Thoracic aorta (tissue), 2 donors: ENCODE results near the gene TRAF2. TPM values are rescaled to one million over a fixed set of nuclear protein-coding genes. Genes with fewer than 3 reads are reported as not detected.
A peak's percentile ranks its signal among the peaks of the same experiment; 100 is the strongest.

Experiments
- ATAC-seq: fragments of 150-250 bp; one replicate; pipeline ENCODE4 v1.8.0; 2017; ENCODE audit warnings: low read depth; ENCODE audit not compliant: insufficient number of reproducible peaks, low FRiP score
- DNase-seq: peaks from one replicate; pipeline ENCODE4 v3.0.0-alpha.2; 2020; ENCODE audit warnings: low spot score
- H3K27ac ChIP-seq, 2 donors: fragments of 200-600 bp; sonication (generic); 1 replicate in 1 of 2; 2 replicates in 1 of 2; pipeline ENCODE4 v1.5.1; 2016; ENCODE audit warnings: mild to moderate bottlenecking in 2 of 2, moderate library complexity in 2 of 2
- H3K27me3 ChIP-seq: fragments of 200-600 bp; sonication (generic); replicated peaks from 2 replicates; pipeline ENCODE4 v1.6.0; 2016; ENCODE audit warnings: mild to moderate bottlenecking; ENCODE audit not compliant: insufficient read depth
- H3K36me3 ChIP-seq: fragments of 200-600 bp; sonication (generic); one replicate; pipeline ENCODE4 v1.5.1; 2016
- H3K4me1 ChIP-seq, 2 donors: fragments of 200-600 bp; sonication (generic); 1 replicate in 1 of 2; 2 replicates in 1 of 2; pipeline versions ENCODE4 v1.5.1 to v1.6.0; 2016; ENCODE audit warnings: low read depth in 2 of 2, mild to moderate bottlenecking in 1 of 2; ENCODE audit not compliant: control insufficient read depth in 1 of 2
- H3K4me3 ChIP-seq: fragments of 200-600 bp; sonication (generic); 2 replicates; pipeline ENCODE4 v1.5.1; 2016; ENCODE audit warnings: mild to moderate bottlenecking
- H3K9me3 ChIP-seq: fragments of 200-600 bp; sonication (generic); 2 replicates; pipeline ENCODE4 v1.5.1; 2016
- CTCF ChIP-seq: fragments of 200-600 bp; sonication (generic); IDR thresholded peaks from one replicate; pipeline ENCODE4 v1.5.1; 2019; ENCODE audit warnings: antibody characterized with exemption
- total RNA-seq, 2 donors: library from RNA; depleted of rRNA; stranded (reverse); fragments of >200 nt; gene quantifications; one replicate each; pipeline versions ENCODE4 v1.1.0 to v1.2.3, GENCODE V29; 2016

The TRAF2 gene
- total RNA-seq, 2 donors from 2014 or later, result 11.6 to 12.9 TPM

GRCh38 chr9:136941231-136942111 is 55.2 kb downstream of the TRAF2 start:
- ATAC-seq, result no peak
- Histone ChIP-seq H3K27ac (no peak overlapping the region), H3K36me3 (peaks cover 34% of the 10 kb centered on the region), H3K4me1 (peaks cover 11 to 29% of the 10 kb centered on the region in 2 donors), H3K27me3 (no peaks in the 10 kb centered on the region), H3K9me3 (no peaks in the 10 kb centered on the region), H3K4me3 (no peak overlapping the region)
- no peak for TF ChIP-seq CTCF
- DNase-seq, result no peak

- no peak for DNase-seq
- Histone ChIP-seq H3K27me3 (no peaks in the 10 kb centered on the region), H3K27ac (no peak overlapping the region), H3K36me3 (peaks cover 34% of the 10 kb centered on the region), H3K9me3 (no peaks in the 10 kb centered on the region), H3K4me3 (no peak overlapping the region), H3K4me1 (peaks cover 11 to 34% of the 10 kb centered on the region in 2 donors)
- ATAC-seq, result no peak
- no peak for TF ChIP-seq CTCF
These were observed 56.0 kb downstream of the TRAF2 start for GRCh38 chr9:136942112-136942880.

GRCh38 chr9:136942881-136943230 is 56.5 kb downstream of the TRAF2 start:
- H3K27ac ChIP-seq, result no peak overlapping the region
- peak overlapping the region; percentile 97 for H3K4me3 ChIP-seq
- ATAC-seq (no peak), DNase-seq (no peak)
- peaks cover 34% of the 10 kb centered on the region for H3K36me3 ChIP-seq
- TF ChIP-seq CTCF, result no peak
- H3K27me3 ChIP-seq, result no peaks in the 10 kb centered on the region
- no peaks in the 10 kb centered on the region for H3K9me3 ChIP-seq
- H3K4me1 ChIP-seq, result peaks cover 11 to 39% of the 10 kb centered on the region in 2 donors

- peaks cover 11 to 39% of the 10 kb centered on the region in 2 donors for H3K4me1 ChIP-seq
- H3K27ac ChIP-seq, result peak overlapping the region; percentile 79 to 83
- H3K36me3 ChIP-seq, result peaks cover 34% of the 10 kb centered on the region
- no peak for DNase-seq
- H3K9me3 ChIP-seq, result no peaks in the 10 kb centered on the region
- H3K4me3 ChIP-seq, result peak overlapping the region; percentile 97
- no peak for ATAC-seq
- TF ChIP-seq CTCF, result no peak
- H3K27me3 ChIP-seq, result no peaks in the 10 kb centered on the region
These were observed 57.2 kb downstream of the TRAF2 start for GRCh38 chr9:136943291-136944211.
